Measurements from ENCODE around the gene RUNX3. TPM values are rescaled to one million over a fixed set of nuclear protein-coding genes. Genes with fewer than 3 reads are reported as not detected.
A peak's percentile ranks its signal among the peaks of the same experiment; 100 is the strongest.

RUNX3 gene
- total RNA-seq, 6 experiments from 2014 or later, result 0.46 to 3.1 (median 0.84) TPM

- no peak for ATAC-seq
Measured at GRCh38 chr1:24945354-24946326, 15.6 kb upstream of the RUNX3 start.

GRCh38 chr1:24944318-24944717, 14.2 kb upstream of the RUNX3 start:
- H3K36me3 ChIP-seq, result no peaks in the 10 kb centered on the region
- no peaks in the 10 kb centered on the region for H3K27me3 ChIP-seq
- WGBS (ENCODE audit: insufficient coverage, low coverage, low lambda C conversion rate, missing lambda C conversion rate), result 90% methylated on average over 3 of the region's 3 CpGs
- H3K4me1 ChIP-seq, result no peaks in the 10 kb centered on the region
- H3K27ac ChIP-seq, result no peak overlapping the region
- intact Hi-C loops (cut with DNase I), result loop anchor here in 1 of 2 donors (10.0 kb wide), 1 partner anchor 90 kb away; no protein-coding TSS in a partner anchor
- TF ChIP-seq POLR2A (IDR thresholded peaks at IDR 0.05) (no peak), CTCF (IDR thresholded peaks at IDR 0.05) (no peak)
- no peak for ATAC-seq
- no peak for DNase-seq
- no peak overlapping the region for H3K4me3 ChIP-seq
- H3K9me3 ChIP-seq, result no peaks in the 10 kb centered on the region

More at GRCh38 chr1:24945354-24946326, 15.6 kb upstream of the RUNX3 start:
- no peaks in the 10 kb centered on the region for H3K36me3 ChIP-seq
- intact Hi-C loops (cut with DNase I), result loop anchor here in 1 of 2 donors (10.0 kb wide), 1 partner anchor 89 kb away; no protein-coding TSS in a partner anchor
- H3K27ac ChIP-seq, result no peak overlapping the region
- no peaks in the 10 kb centered on the region for H3K27me3 ChIP-seq
- WGBS (ENCODE audit: insufficient coverage, low coverage, low lambda C conversion rate, missing lambda C conversion rate), result 80% methylated on average over 7 of the region's 10 CpGs
- no peak for DNase-seq
- H3K4me1 ChIP-seq, result no peaks in the 10 kb centered on the region
- TF ChIP-seq POLR2A (IDR thresholded peaks at IDR 0.05), result no peak
- no peak for TF ChIP-seq CTCF (IDR thresholded peaks at IDR 0.05)
- H3K4me3 ChIP-seq, result no peak overlapping the region
- H3K9me3 ChIP-seq, result no peaks in the 10 kb centered on the region

GRCh38 chr1:24942789-24943188, 12.7 kb upstream of the RUNX3 start:
- 92% methylated on average over 4 of the region's 19 CpGs for WGBS (ENCODE audit: insufficient coverage, low coverage, low lambda C conversion rate, missing lambda C conversion rate)
- H3K27me3 ChIP-seq, result no peaks in the 10 kb centered on the region
- no peaks in the 10 kb centered on the region for H3K36me3 ChIP-seq
- no peaks in the 10 kb centered on the region for H3K4me1 ChIP-seq
- H3K27ac ChIP-seq, result no peak overlapping the region
- H3K4me3 ChIP-seq, result no peak overlapping the region
- TF ChIP-seq CTCF (IDR thresholded peaks at IDR 0.05) (no peak), POLR2A (IDR thresholded peaks at IDR 0.05) (no peak)
- no peak for ATAC-seq
- DNase-seq, result no peak
- no peaks in the 10 kb centered on the region for H3K9me3 ChIP-seq
- intact Hi-C loops (cut with DNase I), result loop anchor here in 1 of 2 donors (10.0 kb wide), 1 partner anchor 92 kb away; no protein-coding TSS in a partner anchor

- Histone ChIP-seq H3K36me3 (no peaks in the 10 kb centered on the region), H3K4me1 (no peaks in the 10 kb centered on the region), H3K27ac (no peak overlapping the region), H3K4me3 (no peak overlapping the region), H3K27me3 (no peaks in the 10 kb centered on the region), H3K9me3 (no peaks in the 10 kb centered on the region)
- ATAC-seq (peak in 2 of 4 donors; percentile 16 to 31), DNase-seq (no peak)
- WGBS (ENCODE audit: insufficient coverage, low coverage, low lambda C conversion rate, missing lambda C conversion rate), result 70% methylated on average over 2 of the region's 4 CpGs
- TF ChIP-seq POLR2A (IDR thresholded peaks at IDR 0.05) (no peak), CTCF (IDR thresholded peaks at IDR 0.05) (no peak)
- intact Hi-C loops (cut with DNase I), result loop anchor here in 1 of 2 donors (10.0 kb wide), 1 partner anchor 93 kb away; no protein-coding TSS in a partner anchor
Measured at GRCh38 chr1:24941564-24941963, 11.5 kb upstream of the RUNX3 start.
